Fibroblast of pulmonary artery (primary cell): ENCODE results near the gene LPAR6.

Experiments used
- DNase-seq: peaks from one replicate; pipeline ENCODE4 v3.0.0-alpha.2; 2010; ENCODE audit warnings: low read depth
- H3K4me3 ChIP-seq: replicated peaks from 2 replicates; pipeline ENCODE4 v1.5.1; 2011; ENCODE audit warnings: low read depth, mild to moderate bottlenecking, control low read depth, low read length, moderate library complexity
- TF ChIP-seq, protein P1 (sequence below): IDR thresholded peaks from 2 replicates; pipeline ENCODE4 v1.5.1; 2011; ENCODE audit warnings: mild to moderate bottlenecking, control low read depth, low read length, inconsistent platforms; ENCODE audit errors: missing control alignments

LPAR6 gene

DNA sequence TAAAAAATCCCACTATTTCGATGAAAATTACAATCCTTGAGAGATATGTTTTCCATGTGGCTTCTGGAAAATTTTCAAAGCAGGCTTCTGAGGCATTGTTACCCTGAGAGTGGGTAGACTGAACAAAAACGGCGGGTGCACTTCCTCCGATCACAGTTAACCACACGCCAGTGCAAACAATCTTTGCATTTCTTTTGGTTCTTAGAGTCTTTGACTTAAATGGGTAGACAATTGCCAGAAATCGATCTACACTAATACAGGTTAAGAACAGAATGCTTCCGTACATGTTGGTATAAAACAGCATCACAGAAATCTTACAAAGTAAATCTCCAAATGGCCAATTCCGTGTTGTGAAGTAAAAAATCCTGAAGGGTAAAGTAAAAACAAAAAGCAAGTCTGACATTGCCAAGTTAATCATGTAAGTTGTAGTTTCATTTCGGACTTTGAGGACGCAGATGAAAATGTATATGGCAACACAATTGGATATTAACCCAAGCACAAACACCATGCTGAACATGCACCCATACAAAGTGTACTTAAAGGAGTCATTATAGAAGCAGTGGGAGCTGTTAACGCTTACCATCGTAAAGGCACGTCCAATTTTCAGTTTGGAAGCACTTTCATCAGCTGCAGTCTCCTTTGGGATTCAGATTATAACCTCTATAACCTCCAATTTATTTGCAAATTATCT is 927 bp downstream of the LPAR6 start:
- DNase-seq = no peak
- TF ChIP-seq, protein P1, sequence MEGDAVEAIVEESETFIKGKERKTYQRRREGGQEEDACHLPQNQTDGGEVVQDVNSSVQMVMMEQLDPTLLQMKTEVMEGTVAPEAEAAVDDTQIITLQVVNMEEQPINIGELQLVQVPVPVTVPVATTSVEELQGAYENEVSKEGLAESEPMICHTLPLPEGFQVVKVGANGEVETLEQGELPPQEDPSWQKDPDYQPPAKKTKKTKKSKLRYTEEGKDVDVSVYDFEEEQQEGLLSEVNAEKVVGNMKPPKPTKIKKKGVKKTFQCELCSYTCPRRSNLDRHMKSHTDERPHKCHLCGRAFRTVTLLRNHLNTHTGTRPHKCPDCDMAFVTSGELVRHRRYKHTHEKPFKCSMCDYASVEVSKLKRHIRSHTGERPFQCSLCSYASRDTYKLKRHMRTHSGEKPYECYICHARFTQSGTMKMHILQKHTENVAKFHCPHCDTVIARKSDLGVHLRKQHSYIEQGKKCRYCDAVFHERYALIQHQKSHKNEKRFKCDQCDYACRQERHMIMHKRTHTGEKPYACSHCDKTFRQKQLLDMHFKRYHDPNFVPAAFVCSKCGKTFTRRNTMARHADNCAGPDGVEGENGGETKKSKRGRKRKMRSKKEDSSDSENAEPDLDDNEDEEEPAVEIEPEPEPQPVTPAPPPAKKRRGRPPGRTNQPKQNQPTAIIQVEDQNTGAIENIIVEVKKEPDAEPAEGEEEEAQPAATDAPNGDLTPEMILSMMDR = no peak
- H3K4me3 ChIP-seq = peak overlapping the region; percentile 64

DNA sequence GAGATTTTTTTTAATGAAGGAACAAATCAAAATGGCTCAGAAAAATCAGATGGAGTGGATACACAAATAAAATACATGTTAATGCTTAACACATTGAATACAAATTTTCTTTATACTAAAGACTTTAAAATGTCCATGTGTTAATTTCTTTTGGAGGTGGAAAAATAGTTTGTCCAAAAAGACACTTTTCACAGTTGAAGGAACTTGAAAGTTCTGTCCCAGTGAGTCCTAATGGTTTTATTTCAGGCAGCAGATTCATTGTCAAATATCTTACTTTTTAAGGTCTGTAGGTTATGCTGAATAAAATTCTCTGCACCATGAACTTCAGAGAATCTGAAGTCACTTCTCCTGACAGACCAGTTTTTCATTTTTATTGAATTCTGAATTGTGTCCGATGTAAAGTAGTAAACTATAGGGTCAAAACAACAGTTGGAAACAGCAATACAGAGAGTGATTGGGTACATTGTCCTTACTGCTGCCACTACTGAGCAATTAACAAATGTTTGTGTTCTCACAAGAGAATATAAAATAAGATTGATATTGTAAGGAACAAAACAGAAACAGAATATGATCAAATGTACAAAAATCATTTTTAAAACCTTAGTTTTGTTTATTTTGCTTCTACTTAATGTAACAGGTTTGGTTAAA is 1.6 kb downstream of the LPAR6 start:
- no peak for DNase-seq
- peak overlapping the region; percentile 64 for H3K4me3 ChIP-seq
- TF ChIP-seq, protein P1 = no peak

DNA sequence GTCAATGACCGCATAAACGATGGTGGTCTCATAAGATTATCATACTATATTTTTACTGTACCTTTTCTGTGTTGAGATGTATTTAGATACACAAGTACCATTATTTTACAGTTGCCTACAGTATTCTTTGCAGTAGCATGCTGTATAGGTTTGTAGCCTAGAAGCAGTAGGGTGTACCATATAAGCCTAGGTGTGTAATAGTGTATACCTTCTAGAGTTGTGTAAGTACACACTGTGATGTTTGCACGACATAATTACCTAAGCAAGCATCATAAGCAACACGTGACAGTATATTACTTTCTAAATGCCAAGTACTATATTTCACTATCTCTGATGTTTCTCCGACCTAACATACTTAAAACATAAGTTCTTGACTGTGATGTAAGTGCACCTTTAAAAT is 2.7 kb downstream of the LPAR6 start:
- DNase-seq = no peak
- TF ChIP-seq, protein P1 = no peak
- peak overlapping the region; percentile 64 for H3K4me3 ChIP-seq

DNA sequence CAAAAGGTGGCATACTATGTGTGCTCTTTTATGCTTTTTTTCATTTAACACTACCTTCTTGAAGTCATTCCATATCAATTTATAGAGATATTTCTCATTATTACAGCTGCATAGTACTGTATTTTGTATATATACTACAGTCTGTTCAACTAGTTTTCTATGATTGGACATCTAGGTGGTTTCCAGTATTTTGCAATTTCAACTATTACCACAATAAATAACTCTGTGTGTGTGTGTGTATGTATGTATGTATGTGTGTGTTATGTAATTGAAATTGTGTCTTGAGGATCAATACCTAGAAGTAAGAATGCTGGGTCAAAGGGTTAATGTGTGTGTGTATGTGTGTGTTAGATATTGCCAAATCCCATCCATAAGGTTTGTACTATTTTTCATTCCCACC is 7.0 kb downstream of the LPAR6 start:
- no peak overlapping the region for H3K4me3 ChIP-seq
- TF ChIP-seq, protein P1 = no peak
- DNase-seq = peak; percentile 55

DNA sequence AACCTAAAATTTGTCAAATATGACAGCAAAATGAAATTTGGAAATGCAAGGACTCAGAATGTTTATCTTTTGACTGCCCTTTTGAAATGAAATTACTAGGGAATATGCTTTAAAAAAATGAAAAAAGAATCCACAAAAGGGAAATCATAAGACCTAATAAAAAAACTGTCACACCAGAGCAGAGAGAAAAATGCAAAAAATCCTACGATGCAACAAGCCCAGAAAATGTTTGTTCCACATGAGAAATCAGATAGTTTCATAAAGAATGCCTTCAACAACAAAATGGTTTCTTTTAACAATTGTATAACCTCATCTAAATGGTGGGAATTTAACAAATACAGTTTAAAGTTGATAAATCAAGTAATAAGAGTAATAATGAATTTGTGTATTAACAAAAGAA is 8.0 kb downstream of the LPAR6 start:
- no peak overlapping the region for H3K4me3 ChIP-seq
- TF ChIP-seq, protein P1 = no peak

DNA sequence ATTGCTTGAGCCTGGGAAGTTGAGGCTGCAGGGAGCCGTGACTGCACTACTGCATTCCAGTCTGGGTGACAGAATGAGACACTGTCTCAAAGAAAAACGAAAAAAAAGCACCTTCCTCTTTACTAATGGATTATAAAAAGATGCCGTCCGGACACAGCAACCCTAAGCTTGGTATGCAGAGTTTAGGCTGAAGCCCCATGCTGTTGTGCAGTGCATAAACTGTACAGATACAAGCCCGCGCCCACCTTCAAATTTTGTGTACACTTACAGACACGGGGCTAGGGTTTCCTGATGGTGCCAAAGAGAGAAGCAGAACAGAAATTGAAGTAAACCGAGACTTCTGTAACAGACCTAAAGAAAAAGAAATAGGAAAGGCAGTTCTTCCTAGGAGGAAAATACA is 9.0 kb downstream of the LPAR6 start:
- no peak overlapping the region for H3K4me3 ChIP-seq
- no peak for DNase-seq
- TF ChIP-seq, protein P1 = no peak

More for the DNA sequence above, 8.0 kb downstream of the LPAR6 start:
- DNase-seq = no peak
